Right hindlimb (tissue), 1 donor: ENCODE data around the gene FBXW4.
"Not testable (repeated sequence)": the region's sequence is repeated elsewhere in the genome, so short reads cannot be mapped to it uniquely, and the experiment has no call there.

Experiments used
- DNase-seq: peaks from one replicate; pipeline ENCODE4 v3.0.0-alpha.2; 2018

The FBXW4 gene

GRCh38 chr10:101616415-101617101 is 78.4 kb downstream of the FBXW4 start:
- DNase-seq, result no peak

DNA sequence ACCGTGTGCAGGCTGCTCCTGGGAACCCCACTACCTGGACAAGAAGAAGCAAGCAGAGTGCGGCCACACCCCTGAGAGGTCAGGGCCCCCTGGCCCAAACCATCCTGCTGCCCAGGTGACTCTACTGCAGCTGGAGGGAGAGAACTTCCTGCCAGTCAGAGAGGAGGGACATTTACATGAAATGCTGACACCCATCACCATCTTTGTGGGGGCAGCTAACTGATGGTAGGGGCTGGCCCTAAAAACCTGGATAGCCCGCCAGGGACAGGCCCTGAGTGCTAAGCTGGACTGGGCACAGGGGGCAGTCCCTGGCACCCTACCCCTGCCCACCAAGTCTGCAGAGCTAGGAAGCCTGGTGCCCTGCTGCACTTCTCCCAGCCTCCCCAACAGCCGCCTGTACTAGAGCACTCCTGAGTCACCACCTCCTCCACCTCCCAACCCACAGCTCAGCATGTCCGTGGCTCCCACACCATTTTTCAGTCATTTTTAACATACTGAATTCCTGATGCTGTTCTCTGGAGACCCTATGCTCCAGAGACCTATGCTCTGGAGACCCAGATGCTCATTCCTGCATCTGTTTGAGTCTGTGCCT is 79.3 kb downstream of the FBXW4 start:
- no peak for DNase-seq

DNA sequence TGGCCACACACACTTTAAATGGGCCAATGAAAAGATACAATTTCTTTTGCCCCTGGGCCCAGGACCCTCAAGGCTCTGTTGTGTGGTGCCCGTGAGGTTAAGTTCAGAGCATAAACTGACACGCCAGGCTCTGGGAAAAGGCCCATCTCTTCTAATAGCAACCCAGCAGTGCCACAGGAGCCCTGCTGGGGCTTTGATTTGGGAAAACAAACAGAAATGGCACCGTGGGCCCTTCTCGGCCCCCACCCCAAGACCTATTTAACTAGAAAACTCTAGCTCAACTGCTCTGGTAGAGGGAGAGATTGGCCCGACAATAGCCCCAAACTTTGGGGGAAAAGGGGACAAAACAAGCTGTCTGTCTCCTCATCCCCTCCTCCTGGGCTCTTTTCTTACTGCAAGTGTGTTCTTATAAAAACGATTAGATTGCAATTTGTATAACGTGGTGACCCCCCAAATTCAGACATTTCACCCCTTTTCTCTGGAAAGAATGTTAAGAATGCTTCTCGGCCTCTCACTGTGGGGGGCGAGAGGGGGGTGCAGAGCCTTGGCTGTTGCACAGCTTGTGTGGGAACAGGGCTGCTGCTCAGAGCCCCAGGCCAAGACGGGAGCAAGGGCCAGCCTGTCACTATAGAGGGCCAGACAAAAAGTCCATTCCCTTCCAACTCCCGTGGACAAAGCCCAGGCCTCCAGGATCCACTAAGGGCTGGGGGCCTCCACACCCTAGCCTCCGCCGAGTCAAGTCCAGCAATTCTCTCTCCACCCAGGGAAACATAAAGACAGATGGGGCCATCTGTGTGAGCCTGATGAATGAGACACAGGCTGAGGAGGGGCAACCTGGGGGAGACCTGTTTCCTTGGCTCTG is 80.1 kb downstream of the FBXW4 start:
- DNase-seq, result no peak

DNA sequence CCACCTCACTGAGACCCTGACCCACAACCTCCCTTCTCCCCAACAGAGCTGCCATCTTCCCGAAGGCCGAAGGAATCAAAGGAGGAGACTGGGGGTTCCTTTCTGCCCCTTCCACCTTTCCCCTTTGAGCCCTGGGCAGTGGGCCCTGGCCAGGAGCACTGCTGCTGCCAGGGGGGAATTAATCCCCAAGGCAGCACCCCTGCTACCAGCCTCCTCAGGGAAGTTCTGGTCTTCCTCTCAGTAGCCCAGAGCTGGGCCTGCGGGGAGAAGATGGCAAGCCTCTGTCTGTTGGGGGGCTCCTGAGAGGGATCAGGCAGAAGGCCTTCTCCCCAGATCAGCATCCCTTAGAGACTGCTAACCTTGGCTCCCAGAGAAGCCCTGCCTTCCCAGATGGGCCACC is 81.3 kb downstream of the FBXW4 start:
- DNase-seq, result no peak

GRCh38 chr10:101612872-101613271 is 82.1 kb downstream of the FBXW4 start:
- no peak for DNase-seq

- DNase-seq, result no peak
Observed at GRCh38 chr10:101612086-101612485, 82.9 kb downstream of the FBXW4 start.

GRCh38 chr10:101611096-101611905 is 83.7 kb downstream of the FBXW4 start:
- no peak for DNase-seq

DNA sequence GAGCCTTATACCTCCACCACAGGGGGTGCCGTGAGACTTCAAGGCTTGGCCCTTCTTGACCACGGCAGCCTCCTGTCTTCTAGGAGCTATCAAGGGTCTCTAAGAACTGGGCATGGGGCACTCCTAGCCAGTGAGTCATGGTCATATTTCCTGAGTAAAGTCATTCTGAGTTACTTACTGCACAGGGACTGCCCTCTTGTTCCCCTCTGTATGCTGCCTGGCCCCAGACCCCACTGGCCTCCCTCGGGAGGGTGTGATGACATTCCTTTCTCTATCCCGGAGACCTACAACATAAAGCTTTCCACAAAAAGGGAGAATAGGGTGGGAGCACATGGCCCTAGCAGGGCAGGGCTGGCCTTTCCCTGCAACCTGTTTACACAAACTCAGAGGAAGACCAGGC is 85.5 kb downstream of the FBXW4 start:
- no peak for DNase-seq

DNA sequence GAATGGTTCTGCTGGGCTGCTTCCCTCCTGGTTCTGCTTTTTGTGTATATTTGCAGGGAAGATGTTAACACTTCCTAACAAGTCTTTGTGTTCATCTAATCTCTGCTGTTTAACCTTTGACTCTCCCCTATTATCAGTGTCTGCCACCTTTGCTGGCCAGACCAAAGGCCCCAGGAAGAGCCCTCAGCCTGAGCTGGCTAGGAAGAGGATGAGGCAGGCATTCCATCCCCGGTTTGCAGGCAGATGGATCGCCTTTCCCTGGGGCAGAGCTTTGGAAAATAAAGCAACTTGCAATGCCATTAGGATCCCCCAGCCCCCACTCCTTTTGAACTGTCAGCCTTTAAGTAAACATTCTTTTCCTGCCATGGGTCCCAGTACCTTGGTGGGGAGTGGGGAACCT is 87.8 kb downstream of the FBXW4 start:
- DNase-seq, result no peak

DNA sequence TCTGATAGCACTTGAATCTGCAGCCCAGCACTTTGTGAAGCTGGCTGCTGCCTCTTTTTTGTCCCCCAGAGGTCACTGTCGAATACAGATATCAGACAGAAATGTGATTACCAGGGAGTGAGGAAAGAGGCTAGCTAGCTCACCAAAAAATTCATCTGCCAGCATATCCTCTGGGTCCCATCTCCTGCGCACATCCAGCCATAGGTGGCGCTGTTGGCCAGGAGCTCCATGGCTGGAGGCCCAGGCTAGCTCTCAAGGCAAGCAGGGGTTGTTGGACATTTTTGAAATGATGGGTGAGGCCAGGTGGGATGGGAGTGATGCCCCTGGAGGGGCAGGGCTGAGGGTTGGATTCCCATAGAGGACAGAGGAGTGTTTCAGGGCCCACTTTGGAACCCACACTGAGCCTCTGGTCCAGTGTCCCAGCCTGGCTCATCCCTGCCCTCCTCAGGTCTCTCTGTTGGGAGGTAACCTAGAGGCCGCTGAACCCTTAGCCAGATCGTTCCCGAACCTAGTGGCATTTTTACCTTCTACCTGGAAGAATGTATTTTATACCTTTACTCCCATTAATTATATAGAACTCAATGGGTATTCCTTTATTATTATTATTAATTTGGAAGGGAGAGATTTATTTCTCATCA is 92.1 kb downstream of the FBXW4 start:
- DNase-seq, result peak; percentile 77

DNA sequence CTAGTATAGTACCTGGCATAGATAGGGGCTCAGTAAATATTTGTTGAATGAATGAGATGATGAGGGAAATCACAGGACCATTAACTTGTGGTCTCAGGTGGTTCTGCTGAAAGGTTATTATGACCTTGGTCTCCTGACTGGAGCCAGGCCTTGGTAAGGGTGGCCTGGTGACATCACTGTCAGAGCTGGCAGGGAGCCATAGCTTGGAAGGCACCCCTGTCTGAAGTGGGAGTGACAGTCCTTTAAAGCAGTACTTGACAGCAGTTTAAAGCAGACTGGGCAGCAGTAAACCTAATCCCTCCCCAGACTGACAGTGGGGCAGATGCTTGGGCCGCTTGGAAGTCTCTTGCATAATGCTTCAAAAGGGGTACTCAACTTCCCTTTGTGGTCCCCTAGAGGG is 93.4 kb downstream of the FBXW4 start:
- no peak for DNase-seq

- no peak for DNase-seq
Observed at GRCh38 chr10:101597091-101597900, 97.7 kb downstream of the FBXW4 start.

- DNase-seq, result no peak
Observed at GRCh38 chr10:101595591-101596433, 99.2 kb downstream of the FBXW4 start.

- not testable (repeated sequence) for DNase-seq
Observed at GRCh38 chr10:101593331-101593730, 101.6 kb downstream of the FBXW4 start.

- no peak for DNase-seq
Observed at GRCh38 chr10:101588879-101589278, 106.1 kb downstream of the FBXW4 start.

GRCh38 chr10:101587725-101588653 is 107.0 kb downstream of the FBXW4 start, which contains the start of the genes DPCD and POLL:
DPCD (plus strand) TSS chr10:101588321; CDS start chr10:101588337, 16 bp downstream.
POLL (minus strand) TSS chr10:101588257; CDS start chr10:101587360, 897 bp downstream.
- peak; percentile 97 for DNase-seq

- DNase-seq, result no peak
Observed at GRCh38 chr10:101585841-101586240, 109.1 kb downstream of the FBXW4 start.

DNA sequence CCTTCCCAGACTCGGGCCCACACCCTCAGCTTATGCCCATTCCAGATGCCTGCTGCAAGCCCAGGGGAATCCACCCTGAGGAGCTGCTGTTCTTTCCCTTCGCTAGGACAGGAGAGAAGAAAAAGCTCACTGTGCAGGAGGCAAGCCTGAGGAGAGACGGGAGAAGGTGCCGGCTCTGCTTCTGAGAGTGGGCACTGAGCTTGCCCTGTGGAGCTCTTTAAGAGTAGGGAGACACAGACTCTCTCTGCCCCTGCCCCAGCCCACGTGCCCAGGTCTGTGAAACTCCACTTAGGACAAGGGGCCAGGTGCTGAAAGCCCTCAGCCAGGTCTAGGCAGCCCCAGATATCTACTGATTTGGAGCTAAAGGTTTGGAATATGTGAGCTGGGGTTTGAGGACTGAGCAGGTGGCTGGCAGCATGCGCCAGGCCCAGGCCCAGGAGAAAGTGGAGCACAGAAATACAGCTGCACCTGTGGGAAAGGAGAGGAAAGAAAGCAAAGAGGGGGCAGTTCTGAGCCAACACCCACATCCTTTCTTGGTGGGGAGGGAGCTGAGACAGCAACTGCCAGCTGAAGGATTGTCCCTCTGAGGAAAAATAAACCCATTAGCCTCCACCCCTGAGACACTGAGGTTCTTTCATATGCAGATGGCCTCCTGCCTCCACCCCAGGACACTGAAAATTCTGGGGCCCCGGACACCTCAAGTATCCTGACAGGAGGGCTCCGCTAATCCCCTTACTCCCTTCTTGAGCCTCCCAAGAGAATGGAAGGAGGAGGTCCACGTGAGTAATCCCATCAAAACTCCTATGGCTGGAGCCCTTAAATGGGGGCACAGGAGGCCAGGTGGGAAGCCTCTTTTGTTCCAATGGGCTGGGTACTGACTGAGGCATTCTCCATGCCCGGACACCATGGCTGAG is 114.2 kb downstream of the FBXW4 start:
- DNase-seq, result no peak
